ENCODE measurements around the gene RARG.

GRCh38 chr12:53190108-53190729 lies 41.8 kb downstream of the RARG start:
- TF ChIP-seq EZH2 (IDR thresholded peaks at IDR 0.05; ENCODE audit: insufficient read depth, low read length) (no peak), CTCF (IDR thresholded peaks at IDR 0.05; ENCODE audit: insufficient read depth, low read depth, low read length) (peak; percentile 80)

All from astrocyte (in vitro differentiated cells and primary cell).